ENCODE data around the gene TFCP2L1.

DNA sequence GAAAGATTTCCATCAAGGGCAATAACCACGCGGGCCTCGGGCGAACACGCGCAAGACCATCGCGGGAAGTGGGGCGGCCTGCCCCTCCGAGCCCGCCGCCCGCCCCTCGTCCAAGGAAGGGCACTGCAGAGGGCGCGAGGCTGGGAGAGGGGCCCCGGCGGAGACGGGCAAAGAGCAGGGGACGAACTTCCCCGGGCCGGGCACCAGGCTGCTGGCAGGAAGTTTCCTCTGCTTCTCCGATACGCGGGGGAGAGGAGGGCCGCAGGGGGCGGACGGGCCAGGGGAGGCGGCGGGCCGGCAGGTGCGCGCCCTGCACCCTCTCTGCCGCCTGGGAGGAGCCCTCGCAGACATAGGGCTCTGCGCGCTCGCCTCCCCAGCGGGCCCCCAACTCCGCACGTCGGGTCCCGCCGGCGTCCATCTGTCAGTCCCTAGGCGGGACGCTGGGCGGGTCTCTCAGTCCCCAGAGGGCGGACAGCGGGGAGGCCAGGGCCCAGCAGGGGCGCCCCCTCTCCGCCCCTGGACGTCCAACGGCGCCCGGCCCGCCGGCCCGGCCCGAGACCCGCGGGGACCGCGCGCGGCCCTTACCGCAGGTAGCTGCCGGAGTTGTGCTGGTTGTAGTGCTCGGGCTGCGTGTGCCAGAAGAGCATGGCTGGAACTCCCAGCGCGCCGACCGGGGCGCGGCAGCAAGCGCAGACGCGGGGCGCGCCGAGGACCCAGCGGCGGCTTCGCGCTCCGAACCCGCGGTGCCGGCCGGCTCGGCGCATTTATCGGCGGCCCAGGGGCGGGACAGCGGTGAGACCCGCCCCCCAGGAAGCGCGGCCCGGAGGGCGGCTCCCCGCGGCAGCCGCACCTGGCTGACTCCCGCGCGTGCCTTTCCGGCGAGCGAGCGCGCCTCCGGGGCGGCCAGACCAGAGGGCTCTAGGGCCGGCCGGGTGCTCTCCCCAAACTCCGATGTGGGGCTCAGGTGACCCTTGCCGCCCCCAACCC is at the start of gene TFCP2L1:
- TF ChIP-seq, protein P1, sequence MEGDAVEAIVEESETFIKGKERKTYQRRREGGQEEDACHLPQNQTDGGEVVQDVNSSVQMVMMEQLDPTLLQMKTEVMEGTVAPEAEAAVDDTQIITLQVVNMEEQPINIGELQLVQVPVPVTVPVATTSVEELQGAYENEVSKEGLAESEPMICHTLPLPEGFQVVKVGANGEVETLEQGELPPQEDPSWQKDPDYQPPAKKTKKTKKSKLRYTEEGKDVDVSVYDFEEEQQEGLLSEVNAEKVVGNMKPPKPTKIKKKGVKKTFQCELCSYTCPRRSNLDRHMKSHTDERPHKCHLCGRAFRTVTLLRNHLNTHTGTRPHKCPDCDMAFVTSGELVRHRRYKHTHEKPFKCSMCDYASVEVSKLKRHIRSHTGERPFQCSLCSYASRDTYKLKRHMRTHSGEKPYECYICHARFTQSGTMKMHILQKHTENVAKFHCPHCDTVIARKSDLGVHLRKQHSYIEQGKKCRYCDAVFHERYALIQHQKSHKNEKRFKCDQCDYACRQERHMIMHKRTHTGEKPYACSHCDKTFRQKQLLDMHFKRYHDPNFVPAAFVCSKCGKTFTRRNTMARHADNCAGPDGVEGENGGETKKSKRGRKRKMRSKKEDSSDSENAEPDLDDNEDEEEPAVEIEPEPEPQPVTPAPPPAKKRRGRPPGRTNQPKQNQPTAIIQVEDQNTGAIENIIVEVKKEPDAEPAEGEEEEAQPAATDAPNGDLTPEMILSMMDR (conservative IDR thresholded peaks at IDR 0.05): no peak
- TF ChIP-seq ZFX (IDR thresholded peaks at IDR 0.05): no peak

All from C4-2B (cell line).